Measurements from ENCODE around the gene GALNT7. TPM values are rescaled to one million over a fixed set of nuclear protein-coding genes. Genes with fewer than 3 reads are reported as not detected.

The GALNT7 gene
- total and polyA plus RNA-seq, 10 of the 15 experiments (the other 5 are each of a cell fraction or from before 2014, with no cell fraction given) = 14.2 to 33.2 (median 28.9) TPM

- Histone ChIP-seq H4K20me1 (ENCODE audit: control insufficient read depth, insufficient read depth) (no peaks in the 10 kb centered on the region), H3K4me2 (ENCODE audit: control insufficient read depth, insufficient read depth) (no peak overlapping the region), H3K4me3 (no peak overlapping the region), H3K9ac (ENCODE audit: control insufficient read depth, insufficient read depth, low read length) (no peak overlapping the region), H3K79me2 (ENCODE audit: control insufficient read depth, insufficient read depth, low read length) (peaks cover 76% of the 10 kb centered on the region), H2AFZ (ENCODE audit: control insufficient read depth, low read depth, low read length) (no peak overlapping the region), H3K36me3 (ENCODE audit: control insufficient read depth in 2 of 2, insufficient read depth in 2 of 2, low read length in 1 of 2) (no peaks in the 10 kb centered on the region), H3K4me1 (ENCODE audit: control insufficient read depth, insufficient read depth, low read length) (peaks cover 11% of the 10 kb centered on the region), H3K9me3 (replicated peaks; ENCODE audit: control insufficient read depth, insufficient read depth, low read length) (no peaks in the 10 kb centered on the region), H3K27ac (ENCODE audit: control insufficient read depth, insufficient read depth) (no peak overlapping the region), H3K27me3 (replicated peaks in 1 of 2; ENCODE audit: control insufficient read depth in 2 of 2, insufficient read depth in 2 of 2, low read length in 1 of 2) (no peaks in the 10 kb centered on the region)
- in situ Hi-C loops (cut with MboI) = no loop called here
- ChIA-PET SMC1A (ENCODE audit: uncharacterized antibody, unreplicated experiment) (interaction anchor here (1.1 to 1.3 kb wide), 4 partner anchors 8 to 105 kb away, joined by 3 read pairs; no protein-coding TSS in a partner anchor), CTCF (interaction anchor here (0.6 to 0.8 kb wide), 3 partner anchors 17 to 81 kb away, joined by 3 to 5 read pairs (median 3); no protein-coding TSS in a partner anchor), POLR2A (no interaction called here), RAD21 (ENCODE audit: unreplicated experiment) (interaction anchor here (1.0 to 1.8 kb wide), 4 partner anchors 8 to 126 kb away, joined by 3 to 4 read pairs (median 3); no protein-coding TSS in a partner anchor)
- WGBS (ENCODE audit: insufficient coverage, insufficient replicate concordance, low lambda C conversion rate, missing lambda C conversion rate) = 96% methylated on average over 6 of the region's 6 CpGs
- TF ChIP-seq HDAC2 (IDR thresholded peaks at IDR 0.05) = no peak
- BruUV-seq (replicated peaks) = no TSS peak
- FAIRE-seq (no peak), DNase-seq (ENCODE audit: low read depth, low spot score) (no peak), ATAC-seq (no peak)
- intact Hi-C loops (cut with micrococcal nuclease; ENCODE audit: unreplicated experiment) = no loop called here
These were observed 7.4 kb downstream of the GALNT7 start for GRCh38 chr4:173176010-173176409.

- Histone ChIP-seq H3K4me3 (no peak overlapping the region), H3K36me3 (ENCODE audit: control insufficient read depth in 2 of 2, insufficient read depth in 2 of 2, low read length in 1 of 2) (no peaks in the 10 kb centered on the region), H4K20me1 (ENCODE audit: control insufficient read depth, insufficient read depth) (no peaks in the 10 kb centered on the region), H3K9ac (ENCODE audit: control insufficient read depth, insufficient read depth, low read length) (no peak overlapping the region), H2AFZ (ENCODE audit: control insufficient read depth, low read depth, low read length) (no peak overlapping the region), H3K79me2 (ENCODE audit: control insufficient read depth, insufficient read depth, low read length) (peaks cover 71% of the 10 kb centered on the region), H3K4me1 (ENCODE audit: control insufficient read depth, insufficient read depth, low read length) (peaks cover 14% of the 10 kb centered on the region), H3K27ac (ENCODE audit: control insufficient read depth, insufficient read depth) (no peak overlapping the region), H3K27me3 (replicated peaks in 1 of 2; ENCODE audit: control insufficient read depth in 2 of 2, insufficient read depth in 2 of 2, low read length in 1 of 2) (no peaks in the 10 kb centered on the region), H3K9me3 (replicated peaks; ENCODE audit: control insufficient read depth, insufficient read depth, low read length) (no peaks in the 10 kb centered on the region), H3K4me2 (ENCODE audit: control insufficient read depth, insufficient read depth) (peak overlapping the region; percentile 28; the same call in 1 of the 2 replicates)
- in situ Hi-C loops (cut with MboI) = no loop called here
- ChIA-PET RAD21 (ENCODE audit: unreplicated experiment) (interaction anchor here (1.0 to 1.8 kb wide), 4 partner anchors 9 to 81 kb away, joined by 3 to 4 read pairs (median 3); no protein-coding TSS in a partner anchor), POLR2A (no interaction called here), CTCF (interaction anchor here (1.0 to 1.4 kb wide), 3 partner anchors 10 to 80 kb away, joined by 3 read pairs; no protein-coding TSS in a partner anchor), SMC1A (ENCODE audit: uncharacterized antibody, unreplicated experiment) (interaction anchor here (0.5 to 1.5 kb wide), 9 partner anchors 9 to 164 kb away, joined by 3 read pairs; no protein-coding TSS in a partner anchor)
- no peak for ATAC-seq
- DNase-seq (ENCODE audit: low read depth, low spot score) = no peak
- 81% methylated on average over 3 of the region's 3 CpGs for WGBS (ENCODE audit: insufficient coverage, insufficient replicate concordance, low lambda C conversion rate, missing lambda C conversion rate)
- no TSS peak for BruUV-seq (replicated peaks)
- TF ChIP-seq YY1 (IDR thresholded peaks at IDR 0.05; ENCODE audit: low read depth, low read length) (no peak), RAD21 (IDR thresholded peaks at IDR 0.05; ENCODE audit: insufficient read depth, low read depth, low read length) (peak; percentile 31; the same call in 1 of the 2 replicates), TCF12 (IDR thresholded peaks at IDR 0.05; ENCODE audit: low read depth, low read length) (no peak)
- FAIRE-seq = no peak
- intact Hi-C loops (cut with micrococcal nuclease; ENCODE audit: unreplicated experiment) = no loop called here
These were observed 8.6 kb downstream of the GALNT7 start for GRCh38 chr4:173177232-173177631.

Data from GM12878 (cell line).